Activated CD4-positive, alpha-beta T cell treated with anti-CD3 and anti-CD28 coated beads, Interleukin-2, amount 10 ng/mL, durations not matched to agents 7 days and 5 days (primary cell): ENCODE measurements around the gene TAF10. TPM values are rescaled to one million over a fixed set of nuclear protein-coding genes. Genes with fewer than 3 reads are reported as not detected.

Experiments
- CTCF ChIA-PET: fragments of 350-600 bp; sonication (Branson Sonifier 250); formaldehyde crosslinking; loops from one replicate; lab custom pipeline; 2021; ENCODE audit warnings: antibody characterized with exemption; lab: Charles Lee
- POLR2A ChIA-PET: fragments of 350-600 bp; sonication (Branson Sonifier 250); formaldehyde crosslinking; loops from one replicate; lab custom pipeline; 2021; ENCODE audit warnings: antibody characterized with exemption; lab: Charles Lee
- DNase-seq: peaks from one replicate; pipeline ENCODE4 v3.0.0-alpha.2; 2020
- H3K27ac Mint-ChIP-seq: one replicate; pipeline ENCODE4 v1.8.0; 2021; ENCODE audit warnings: mild to moderate bottlenecking, moderate library complexity, mixed read lengths
- H3K27me3 Mint-ChIP-seq: one replicate; pipeline ENCODE4 v1.8.0; 2021; ENCODE audit warnings: mixed read lengths
- H3K36me3 Mint-ChIP-seq: one replicate; pipeline ENCODE4 v1.8.0; 2021; ENCODE audit warnings: low read depth, mixed read lengths
- H3K4me1 Mint-ChIP-seq: one replicate; pipeline ENCODE4 v1.8.0; 2021; ENCODE audit warnings: mixed read lengths
- H3K4me3 Mint-ChIP-seq: one replicate; pipeline ENCODE4 v1.8.0; 2021; ENCODE audit warnings: mild to moderate bottlenecking, moderate library complexity, mixed read lengths
- H3K9me3 Mint-ChIP-seq: one replicate; pipeline ENCODE4 v1.8.0; 2021; ENCODE audit warnings: mixed read lengths
- total RNA-seq, 2 experiments: library from RNA; stranded (reverse); gene quantifications; one replicate each; pipeline ENCODE4 v1.2.3, GENCODE V29; 2021

TAF10 gene
- total RNA-seq, 2 experiments from 2014 or later: 138 to 156 TPM

DNA sequence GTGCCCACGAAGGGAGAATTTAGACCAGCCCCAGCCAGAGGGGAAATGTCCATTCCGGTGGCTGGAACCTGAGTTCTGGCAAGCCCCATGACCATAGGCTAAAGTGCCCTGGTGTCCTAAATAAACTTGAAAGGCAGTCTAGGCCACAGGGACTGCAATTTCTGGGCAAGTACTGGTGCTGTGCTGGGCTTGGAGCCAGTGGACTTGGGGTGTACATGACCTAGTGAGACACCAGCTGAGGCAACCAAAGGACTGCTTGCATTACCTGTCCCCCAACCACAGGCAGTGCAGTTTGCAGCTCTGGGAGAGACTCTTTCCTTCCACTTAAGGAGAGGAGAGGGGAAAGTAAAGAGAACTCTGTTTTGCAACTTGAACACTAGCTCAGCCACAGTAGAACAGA, 32.3 kb downstream of the TAF10 start:
- ChIA-PET POLR2A (no interaction called here), CTCF (interaction anchor here (0.8 to 1.6 kb wide), 4 partner anchors 8 to 104 kb away, joined by 3 to 4 read pairs (median 3); partner anchors contain the start of gene MRPL17)
- DNase-seq: no peak
- H3K27ac Mint-ChIP-seq: no peak overlapping the region
- H3K4me3 Mint-ChIP-seq: no peak overlapping the region
- H3K4me1 Mint-ChIP-seq: peaks cover 7% of the 10 kb centered on the region
- H3K36me3 Mint-ChIP-seq: peaks cover 25% of the 10 kb centered on the region
- no peaks in the 10 kb centered on the region for H3K27me3 Mint-ChIP-seq
- peaks cover 24% of the 10 kb centered on the region for H3K9me3 Mint-ChIP-seq

DNA sequence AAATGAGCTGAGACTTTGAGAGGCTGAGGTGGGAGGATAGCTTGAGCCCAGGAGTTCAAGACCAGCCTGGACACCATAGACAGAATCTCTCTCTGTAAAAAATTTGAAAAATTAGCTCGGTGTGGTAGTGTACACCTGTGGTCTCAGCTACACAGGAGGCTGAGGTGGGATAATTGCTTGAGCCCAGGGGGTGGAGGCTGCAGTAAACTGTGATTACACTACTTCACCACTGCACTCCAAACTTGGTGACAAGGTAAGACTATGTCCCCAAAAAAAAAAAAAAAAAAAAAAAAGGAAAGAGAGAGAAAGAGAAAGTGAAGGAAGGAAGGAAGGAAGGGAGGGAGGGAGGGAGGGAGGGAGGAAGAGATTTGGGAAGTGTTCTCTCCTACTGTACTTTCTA, 33.9 kb downstream of the TAF10 start:
- no peaks in the 10 kb centered on the region for H3K27me3 Mint-ChIP-seq
- H3K4me1 Mint-ChIP-seq: peaks cover 7% of the 10 kb centered on the region
- ChIA-PET CTCF (interaction anchor here (1.1 kb wide), 1 partner anchor 15 kb away, joined by 3 read pairs; no protein-coding TSS in a partner anchor), POLR2A (interaction anchor here (0.6 kb wide), 1 partner anchor 25 kb away, joined by 3 read pairs; no protein-coding TSS in a partner anchor)
- H3K4me3 Mint-ChIP-seq: no peak overlapping the region
- peaks cover 11% of the 10 kb centered on the region for H3K36me3 Mint-ChIP-seq
- no peak overlapping the region for H3K27ac Mint-ChIP-seq
- no peak for DNase-seq
- H3K9me3 Mint-ChIP-seq: peaks cover 10% of the 10 kb centered on the region

DNA sequence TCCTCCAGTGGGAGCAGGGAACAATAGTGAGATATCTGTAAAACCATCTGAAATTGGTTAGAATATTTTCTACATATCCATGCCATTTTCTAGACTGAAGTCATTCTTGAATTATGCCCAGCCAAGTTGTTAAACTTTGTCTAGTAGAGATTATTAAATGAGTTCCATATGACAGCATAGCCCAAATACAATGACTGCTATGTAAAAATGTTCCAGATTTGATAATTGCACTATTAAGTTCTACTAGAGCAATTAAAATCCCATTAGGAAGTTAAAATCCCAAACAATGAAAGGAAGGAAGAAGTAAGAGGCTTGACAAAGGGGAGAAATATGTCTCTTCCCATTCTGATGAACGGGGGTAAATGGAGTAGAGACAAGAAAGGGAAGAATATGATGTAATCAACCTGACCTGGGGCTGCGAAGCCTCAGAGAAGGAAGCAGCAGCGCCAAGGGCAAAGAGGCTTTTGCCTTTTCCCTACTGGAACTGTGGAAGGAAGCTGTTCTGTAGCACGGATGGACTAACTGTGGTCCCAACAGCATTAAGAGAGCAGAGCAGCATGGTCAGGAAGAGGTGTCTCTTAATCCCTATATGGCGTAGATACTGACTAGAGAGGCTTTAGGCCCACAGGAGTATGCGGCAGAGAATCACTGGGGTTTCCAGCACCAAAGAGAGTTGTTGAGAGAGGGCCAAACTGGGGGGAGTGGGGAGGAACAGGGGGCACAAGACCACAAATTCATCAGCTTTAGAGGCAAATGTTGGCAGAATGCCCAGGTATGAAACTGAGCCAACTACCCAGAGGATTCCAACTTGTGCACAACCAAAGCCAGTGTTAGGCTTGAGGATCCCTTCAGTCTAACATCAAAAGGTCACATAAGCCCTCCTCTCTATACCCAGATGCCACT, 35.3 kb downstream of the TAF10 start:
- H3K4me3 Mint-ChIP-seq: no peak overlapping the region
- peaks cover 7% of the 10 kb centered on the region for H3K4me1 Mint-ChIP-seq
- CTCF ChIA-PET: interaction anchor here (1.1 kb wide), 1 partner anchor 13 kb away, joined by 3 read pairs; no protein-coding TSS in a partner anchor
- H3K27ac Mint-ChIP-seq: no peak overlapping the region
- H3K27me3 Mint-ChIP-seq: no peaks in the 10 kb centered on the region
- H3K36me3 Mint-ChIP-seq: peaks cover 5% of the 10 kb centered on the region
- DNase-seq: no peak
- H3K9me3 Mint-ChIP-seq: no peaks in the 10 kb centered on the region
- POLR2A ChIA-PET: no interaction called here

DNA sequence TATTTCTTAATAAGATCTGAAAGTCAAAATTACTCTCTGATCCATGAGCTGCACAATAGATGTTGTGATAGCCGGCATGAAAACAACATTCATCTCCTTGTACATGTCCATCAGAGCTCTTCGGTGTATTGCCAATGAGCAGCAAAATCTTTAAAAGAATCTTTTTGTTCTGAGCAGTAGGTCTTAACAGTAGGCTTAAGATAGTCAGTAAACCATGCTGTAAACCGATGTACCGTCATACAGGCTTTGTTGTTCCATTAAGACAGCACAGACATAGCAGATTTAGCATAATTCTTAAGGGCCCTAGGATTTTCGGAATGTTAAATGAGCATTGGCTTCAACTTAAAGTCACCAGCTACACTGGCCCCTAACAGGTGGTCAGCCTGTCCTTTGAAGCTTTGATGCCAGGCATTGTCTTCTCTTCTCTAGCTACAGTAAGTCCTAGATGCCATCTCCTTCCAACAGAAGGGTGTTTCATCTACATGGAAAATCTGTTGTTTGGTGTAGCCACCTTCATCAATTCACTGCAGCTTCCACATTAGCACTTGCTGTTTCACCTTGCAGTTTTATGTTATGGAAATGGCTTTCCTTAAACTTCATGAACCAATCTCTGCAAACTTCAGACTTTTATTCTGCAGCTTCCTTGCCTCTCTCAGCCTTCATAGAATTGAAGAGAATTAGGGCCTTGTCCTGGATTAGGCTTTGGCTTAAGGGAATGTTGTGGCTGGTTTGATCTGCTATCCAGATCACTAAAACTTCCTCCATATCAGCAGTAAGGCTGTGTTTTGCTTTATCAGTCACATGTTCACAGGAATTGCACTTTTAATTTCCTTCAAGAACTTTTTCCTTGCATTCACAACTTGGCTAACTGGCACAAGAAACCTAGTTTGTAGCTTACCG, 37.0 kb downstream of the TAF10 start:
- POLR2A ChIA-PET: no interaction called here
- no peak overlapping the region for H3K4me3 Mint-ChIP-seq

GRCh38 chr11:6572215-6572614, 39.8 kb downstream of the TAF10 start:
- Mint-ChIP-seq H3K9me3 (no peaks in the 10 kb centered on the region), H3K36me3 (peaks cover 6% of the 10 kb centered on the region), H3K27ac (no peak overlapping the region), H3K4me3 (no peak overlapping the region), H3K27me3 (no peaks in the 10 kb centered on the region), H3K4me1 (peaks cover 7% of the 10 kb centered on the region)
- no peak for DNase-seq
- ChIA-PET POLR2A (no interaction called here), CTCF (interaction anchor here (1.1 kb wide), 1 partner anchor 8 kb away, joined by 3 read pairs; no protein-coding TSS in a partner anchor)

More for the DNA sequence above, 37.0 kb downstream of the TAF10 start:
- Mint-ChIP-seq H3K4me1 (peaks cover 7% of the 10 kb centered on the region), H3K27ac (no peak overlapping the region), H3K9me3 (no peaks in the 10 kb centered on the region), H3K27me3 (no peaks in the 10 kb centered on the region), H3K36me3 (peaks cover 5% of the 10 kb centered on the region)
- DNase-seq: no peak
- CTCF ChIA-PET: interaction anchor here (1.1 to 1.2 kb wide), 2 partner anchors 11 to 12 kb away, joined by 3 read pairs; no protein-coding TSS in a partner anchor

GRCh38 chr11:6571434-6572008, 40.5 kb downstream of the TAF10 start:
- peaks cover 6% of the 10 kb centered on the region for H3K4me1 Mint-ChIP-seq
- H3K36me3 Mint-ChIP-seq: peaks cover 6% of the 10 kb centered on the region
- CTCF ChIA-PET: interaction anchor here (0.6 to 1.1 kb wide), 2 partner anchors 8 to 96 kb away, joined by 3 read pairs; no protein-coding TSS in a partner anchor
- POLR2A ChIA-PET: no interaction called here
- H3K27ac Mint-ChIP-seq: no peak overlapping the region
- H3K4me3 Mint-ChIP-seq: no peak overlapping the region
- DNase-seq: no peak
- H3K27me3 Mint-ChIP-seq: no peaks in the 10 kb centered on the region
- H3K9me3 Mint-ChIP-seq: no peaks in the 10 kb centered on the region

DNA sequence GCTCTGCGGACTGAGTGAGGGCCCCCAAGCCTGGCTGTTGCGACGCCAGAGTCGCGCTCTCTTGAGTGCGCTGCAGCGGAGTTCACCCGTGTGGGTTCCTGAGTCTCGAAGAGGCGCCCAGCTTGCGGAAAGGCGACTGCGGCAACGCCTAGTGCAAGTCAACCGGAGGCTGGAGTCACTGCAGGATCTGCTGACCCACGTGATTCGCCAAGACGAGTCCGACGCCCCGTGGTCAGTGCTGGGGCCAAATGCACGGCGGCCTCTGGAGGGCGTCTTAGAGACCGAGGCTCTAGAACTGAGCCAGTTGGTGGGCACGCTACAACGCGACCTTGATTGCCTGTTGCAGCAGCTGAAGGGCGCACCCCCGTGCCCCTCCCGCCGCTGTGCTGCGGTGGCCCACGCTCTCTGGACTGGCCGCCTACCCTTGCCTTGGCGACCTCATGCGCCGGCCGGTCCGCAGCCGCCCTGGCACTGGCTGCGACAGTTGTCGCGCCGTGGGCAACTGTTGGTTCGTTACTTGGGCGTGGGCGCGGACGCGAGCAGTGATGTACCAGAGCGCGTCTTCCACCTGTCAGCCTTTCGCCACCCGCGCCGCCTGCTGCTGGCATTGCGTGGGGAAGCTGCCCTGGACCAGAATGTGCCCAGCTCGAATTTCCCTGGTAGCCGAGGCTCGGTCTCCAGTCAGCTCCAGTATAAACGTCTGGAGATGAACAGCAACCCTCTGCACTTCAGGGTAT, 41.2 kb downstream of the TAF10 start:
- ChIA-PET CTCF (interaction anchor here (0.6 to 1.2 kb wide), 3 partner anchors 9 to 97 kb away, joined by 3 read pairs; no protein-coding TSS in a partner anchor), POLR2A (no interaction called here)
- no peaks in the 10 kb centered on the region for H3K9me3 Mint-ChIP-seq
- H3K36me3 Mint-ChIP-seq: peaks cover 6% of the 10 kb centered on the region
- no peak for DNase-seq
- no peak overlapping the region for H3K27ac Mint-ChIP-seq
- no peak overlapping the region for H3K4me3 Mint-ChIP-seq
- H3K4me1 Mint-ChIP-seq: peaks cover 5% of the 10 kb centered on the region
- H3K27me3 Mint-ChIP-seq: no peaks in the 10 kb centered on the region

GRCh38 chr11:6569706-6570105, 42.3 kb downstream of the TAF10 start:
- peaks cover 1% of the 10 kb centered on the region for H3K4me1 Mint-ChIP-seq
- H3K4me3 Mint-ChIP-seq: no peak overlapping the region
- ChIA-PET POLR2A (no interaction called here), CTCF (interaction anchor here (1.1 to 1.2 kb wide), 2 partner anchors 17 to 21 kb away, joined by 3 to 4 read pairs; no protein-coding TSS in a partner anchor)
- DNase-seq: no peak
- H3K27me3 Mint-ChIP-seq: no peaks in the 10 kb centered on the region
- H3K36me3 Mint-ChIP-seq: peaks cover 6% of the 10 kb centered on the region
- no peak overlapping the region for H3K27ac Mint-ChIP-seq
- H3K9me3 Mint-ChIP-seq: no peaks in the 10 kb centered on the region

GRCh38 chr11:6568191-6568918, 43.7 kb downstream of the TAF10 start:
- no peak for DNase-seq
- H3K4me1 Mint-ChIP-seq: peaks cover 1% of the 10 kb centered on the region
- H3K27me3 Mint-ChIP-seq: no peaks in the 10 kb centered on the region
- H3K9me3 Mint-ChIP-seq: no peaks in the 10 kb centered on the region
- POLR2A ChIA-PET: no interaction called here
- CTCF ChIA-PET: interaction anchor here (1.4 kb wide), 1 partner anchor 12 kb away, joined by 3 read pairs; no protein-coding TSS in a partner anchor
- H3K4me3 Mint-ChIP-seq: no peak overlapping the region
- no peak overlapping the region for H3K27ac Mint-ChIP-seq
- peaks cover 6% of the 10 kb centered on the region for H3K36me3 Mint-ChIP-seq

DNA sequence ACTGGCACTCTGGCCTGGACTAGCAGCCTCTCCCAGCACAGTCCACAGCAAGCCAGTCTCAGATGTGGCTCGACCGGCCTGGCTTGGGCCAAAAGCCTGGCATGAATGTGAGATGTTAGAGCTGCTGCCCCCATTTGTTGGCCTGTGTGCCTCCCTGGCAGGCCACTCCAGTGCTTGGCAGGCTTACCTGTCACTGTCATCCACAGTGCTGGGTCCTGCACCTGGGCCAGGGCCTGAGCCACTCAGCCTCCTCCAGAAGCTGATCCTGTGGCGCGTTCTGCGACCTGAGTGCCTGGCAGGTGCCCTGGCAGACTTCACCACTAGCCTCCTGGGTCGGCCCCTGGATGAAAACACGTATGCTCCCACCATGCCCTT, 44.7 kb downstream of the TAF10 start:
- H3K9me3 Mint-ChIP-seq: no peaks in the 10 kb centered on the region
- no peak overlapping the region for H3K4me3 Mint-ChIP-seq
- no peaks in the 10 kb centered on the region for H3K27me3 Mint-ChIP-seq
- no peak overlapping the region for H3K27ac Mint-ChIP-seq
- peaks cover 3% of the 10 kb centered on the region for H3K36me3 Mint-ChIP-seq
- POLR2A ChIA-PET: no interaction called here
- no peak for DNase-seq
- peaks cover 1% of the 10 kb centered on the region for H3K4me1 Mint-ChIP-seq
- CTCF ChIA-PET: no interaction called here

DNA sequence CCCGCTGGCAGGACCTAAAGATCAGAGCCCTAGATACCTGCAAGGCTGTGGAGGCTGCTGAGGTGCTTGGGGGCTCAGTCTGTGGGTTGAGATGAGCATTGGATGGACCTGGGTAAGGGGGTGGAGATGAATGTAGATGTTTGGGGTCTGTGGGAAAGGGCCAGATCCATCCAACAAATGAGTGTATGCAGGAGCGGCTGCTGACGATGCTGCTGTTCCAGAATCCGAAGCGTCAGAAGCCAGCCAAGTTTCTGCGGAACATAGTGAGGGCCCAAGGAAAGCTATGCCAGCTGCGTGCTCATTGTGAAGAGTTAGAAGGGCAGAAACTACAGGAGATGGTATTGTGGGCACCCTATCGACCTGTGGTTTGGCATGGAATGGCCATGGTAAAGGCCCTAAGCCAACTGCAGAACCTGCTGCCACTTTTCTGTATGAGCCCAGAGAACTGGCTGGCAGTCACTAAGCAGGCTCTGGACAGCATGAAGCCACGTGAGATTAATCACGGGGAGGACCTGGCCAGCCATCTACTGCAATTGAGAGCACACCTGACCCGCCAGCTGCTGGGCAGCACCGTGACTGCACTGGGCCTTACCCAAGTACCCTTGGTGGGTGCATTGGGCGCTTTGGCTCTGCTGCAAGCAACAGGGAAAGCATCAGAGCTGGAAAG, 45.2 kb downstream of the TAF10 start:
- no peak for DNase-seq
- H3K36me3 Mint-ChIP-seq: peaks cover 3% of the 10 kb centered on the region
- CTCF ChIA-PET: no interaction called here
- H3K27me3 Mint-ChIP-seq: no peaks in the 10 kb centered on the region
- H3K4me1 Mint-ChIP-seq: peaks cover 1% of the 10 kb centered on the region
- no peak overlapping the region for H3K4me3 Mint-ChIP-seq
- no peaks in the 10 kb centered on the region for H3K9me3 Mint-ChIP-seq
- POLR2A ChIA-PET: no interaction called here
- no peak overlapping the region for H3K27ac Mint-ChIP-seq
